Right forelimb (tissue), 1 donor: ENCODE measurements around the gene TMEM200B.
"Not testable (repeated sequence)": the region's sequence is repeated elsewhere in the genome, so short reads cannot be mapped to it uniquely, and the experiment has no call there.

Experiments used
- DNase-seq: peaks from one replicate; pipeline ENCODE4 v3.0.0-alpha.2; 2018

TMEM200B gene

DNA sequence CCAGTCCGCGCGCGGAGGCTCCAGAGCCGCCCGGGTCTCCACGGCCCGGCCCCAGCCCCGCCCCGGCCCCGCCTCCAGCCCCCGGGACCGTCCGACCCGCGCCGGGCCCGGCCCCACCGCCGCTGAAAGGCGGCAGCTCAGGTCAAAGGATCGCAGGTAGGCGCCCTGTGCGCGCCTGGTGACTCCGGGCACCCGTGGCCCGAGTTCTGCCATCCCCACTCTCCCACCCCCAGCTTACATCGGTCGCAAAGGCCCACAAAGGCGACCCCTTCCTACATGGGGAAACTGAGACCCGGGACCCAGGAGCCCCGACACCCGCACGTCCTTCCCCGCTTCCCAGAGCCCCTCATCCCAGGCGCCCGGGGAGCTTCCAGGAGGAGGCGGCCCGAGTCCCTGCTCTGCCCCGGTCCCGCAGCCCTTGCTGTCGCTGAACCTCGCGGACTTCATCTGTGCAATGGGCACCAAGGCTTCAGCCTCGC lies at the start of gene TMEM200B:
TSS of gene TMEM200B (minus strand) at position 17 of the 479 bp plus-strand sequence. CDS start 2,075 bp downstream, outside the sequence.
- DNase-seq, result no peak

DNA sequence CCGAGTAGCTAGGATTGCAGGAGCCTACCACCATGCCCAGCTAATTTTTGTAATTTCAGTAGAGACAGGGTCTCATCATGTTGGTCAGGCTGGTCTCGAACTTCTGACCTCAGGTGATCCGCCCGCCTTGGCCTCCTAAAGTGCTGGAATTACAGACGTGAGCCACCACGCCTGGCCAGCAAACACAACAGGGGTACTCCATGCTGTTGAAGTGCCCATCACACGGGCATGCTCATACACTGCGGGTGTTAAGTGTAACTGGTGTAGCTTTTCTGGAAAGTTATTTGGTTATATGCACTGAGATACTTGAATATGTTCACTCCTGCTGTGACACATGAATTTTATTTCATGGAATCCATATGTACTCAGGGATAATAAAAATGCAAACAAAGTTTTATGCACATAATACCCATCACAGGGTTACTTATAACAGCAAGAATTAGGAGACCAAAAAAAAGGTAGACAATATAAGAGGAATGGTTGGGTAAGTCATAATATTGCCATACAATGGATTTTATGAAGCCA lies 48.8 kb upstream of the TMEM200B start:
- no peak for DNase-seq

DNA sequence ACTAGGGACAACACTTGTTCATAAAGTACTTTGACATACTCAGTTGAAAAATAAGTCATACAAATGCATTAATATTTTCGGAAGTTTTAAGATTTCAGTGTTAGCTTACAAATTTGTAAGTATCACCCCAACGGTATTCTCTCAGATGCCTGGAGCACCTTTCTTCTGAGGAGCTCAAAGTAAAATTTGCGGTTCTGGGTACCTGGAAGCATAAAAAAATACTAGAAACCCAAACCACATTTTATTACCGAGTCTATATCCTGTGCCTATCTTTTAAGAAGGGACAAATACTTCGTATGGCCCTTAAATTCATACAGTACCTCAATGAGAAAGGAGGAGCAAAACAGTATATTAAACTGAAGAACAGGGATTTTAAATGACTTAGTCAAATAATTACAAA lies 47.8 kb upstream of the TMEM200B start:
- DNase-seq, result no peak

DNA sequence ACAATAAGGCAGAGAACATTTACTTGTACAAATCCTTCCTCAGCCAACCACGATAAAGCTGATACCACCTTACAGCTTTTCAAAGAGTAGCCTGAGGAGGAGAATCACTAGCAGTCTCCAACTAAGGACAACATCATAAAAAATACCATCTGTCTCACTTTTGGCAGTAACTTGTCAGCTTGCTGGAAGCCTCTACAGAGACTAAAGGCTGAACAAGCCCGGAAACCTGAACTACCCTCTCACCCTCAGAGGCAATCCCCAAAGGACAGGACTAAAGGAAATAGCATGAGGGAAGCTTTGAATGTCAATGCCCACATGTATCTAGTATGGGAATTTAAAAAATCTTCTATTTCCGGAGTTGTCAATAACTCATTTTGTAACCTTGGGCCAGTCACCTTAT lies 47.4 kb upstream of the TMEM200B start:
- DNase-seq, result no peak

DNA sequence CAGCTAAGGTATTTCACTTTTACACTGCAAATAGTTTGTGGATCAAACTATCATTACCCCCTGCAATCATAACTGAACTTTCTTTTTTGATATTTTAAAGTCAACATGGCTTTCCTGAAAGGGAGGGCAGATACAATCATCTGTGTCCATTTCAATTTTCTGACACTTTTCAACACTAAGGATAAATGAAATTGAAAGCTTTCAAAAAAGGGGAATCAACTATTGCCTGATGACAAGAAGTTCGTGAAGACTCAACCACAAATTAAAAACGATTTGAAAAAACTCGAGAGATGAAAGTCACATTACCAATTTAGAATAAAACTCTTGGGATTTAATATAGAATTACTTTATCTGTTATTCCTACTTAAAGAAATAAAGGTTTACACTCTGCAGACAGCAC lies 46.3 kb upstream of the TMEM200B start:
- DNase-seq, result no peak

DNA sequence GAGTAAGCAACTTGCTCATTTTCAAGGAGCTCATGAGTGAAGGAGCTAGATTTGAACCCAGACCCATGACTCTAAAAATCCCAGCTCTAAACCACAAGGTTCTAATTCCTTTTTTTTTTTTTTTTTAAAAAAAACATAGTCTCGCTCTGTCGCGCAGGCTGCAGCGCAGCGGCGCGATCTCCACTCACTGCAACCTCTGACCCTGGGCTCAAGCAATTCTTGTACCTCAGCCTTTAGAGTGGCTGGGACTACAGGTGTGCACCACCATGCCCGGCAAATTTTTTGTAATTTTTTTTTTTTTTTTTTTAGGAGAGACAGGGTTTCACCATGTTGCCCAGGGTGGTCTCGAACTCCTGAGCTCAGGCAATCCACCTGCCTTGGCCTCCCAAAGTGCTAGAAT lies 44.2 kb upstream of the TMEM200B start:
- no peak for DNase-seq

DNA sequence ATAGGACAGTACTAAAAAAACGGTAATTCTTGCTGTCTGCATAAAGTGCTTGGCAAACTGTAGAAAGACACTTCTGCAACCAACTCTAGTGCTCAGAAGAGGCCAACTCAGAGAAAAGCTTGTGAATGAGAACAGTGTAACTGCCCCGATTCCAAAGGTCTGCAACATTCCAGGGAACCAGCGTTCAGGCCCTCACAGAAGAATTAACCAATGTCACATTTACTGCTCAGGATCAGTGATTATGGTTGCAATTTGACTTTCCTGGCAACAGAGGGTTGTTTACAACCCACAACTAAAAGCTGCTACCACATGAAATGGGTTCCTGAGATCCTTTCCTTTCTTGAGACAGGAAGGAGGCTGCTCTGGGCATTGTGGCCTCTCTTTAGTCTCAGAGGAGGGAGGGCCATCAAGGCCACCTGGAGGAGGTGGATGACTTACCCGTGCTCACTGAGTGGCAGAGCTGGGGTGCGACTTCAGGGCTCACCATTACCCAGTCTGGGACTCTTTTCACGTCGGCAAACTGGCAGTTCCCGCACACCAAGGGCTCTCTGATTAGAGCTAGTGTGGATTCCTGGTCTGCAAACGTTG lies 42.7 kb upstream of the TMEM200B start:
- DNase-seq, result no peak

DNA sequence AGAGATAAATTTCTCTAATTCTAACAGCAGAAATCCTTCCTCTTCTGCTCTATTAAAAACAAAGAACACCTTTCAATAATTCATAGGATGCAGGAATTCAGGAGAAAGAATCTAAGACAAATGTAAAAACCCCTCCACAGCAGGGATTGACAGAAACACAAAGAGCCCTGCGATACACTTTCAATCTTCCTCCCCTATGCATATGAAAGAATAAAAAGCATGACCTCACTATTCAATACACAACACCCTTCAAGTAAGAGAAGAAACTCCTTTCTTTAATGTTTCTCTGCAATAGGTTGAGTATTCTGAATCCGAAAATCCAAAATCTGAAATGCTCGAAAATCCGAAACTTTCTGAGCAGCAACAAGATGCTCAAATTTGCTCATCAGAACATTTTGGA lies 40.9 kb upstream of the TMEM200B start:
- DNase-seq, result no peak

DNA sequence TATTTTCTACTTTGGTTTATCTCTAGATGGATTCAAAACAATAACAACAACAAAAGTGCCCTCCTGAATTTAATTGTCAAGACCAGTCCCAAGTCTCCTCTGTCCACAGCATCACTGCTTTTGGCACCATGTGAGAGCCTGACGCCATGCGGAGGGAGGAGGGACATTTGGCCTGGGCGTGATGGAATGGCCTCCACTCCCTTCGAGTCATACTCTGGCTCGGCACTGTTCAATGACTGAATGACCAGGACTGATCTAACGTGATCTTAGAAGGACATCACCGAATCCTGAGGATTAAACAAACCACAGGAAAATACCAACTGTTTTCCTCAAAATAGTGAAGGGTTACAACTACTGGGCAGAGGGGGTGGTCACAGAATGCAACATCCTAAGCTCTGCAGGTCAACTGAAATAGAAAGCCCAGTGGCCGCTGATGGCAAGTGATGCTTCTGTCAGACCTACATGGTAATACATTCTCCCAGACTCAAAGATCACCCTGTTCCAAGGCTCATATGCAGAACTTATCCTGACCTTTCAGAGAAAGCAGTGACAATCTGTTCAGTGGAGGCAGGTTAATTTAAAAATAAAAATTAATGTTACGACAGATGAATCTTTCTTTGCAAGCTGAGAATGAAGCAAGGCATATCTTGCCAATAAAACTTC lies 38.9 kb upstream of the TMEM200B start:
- DNase-seq, result no peak

DNA sequence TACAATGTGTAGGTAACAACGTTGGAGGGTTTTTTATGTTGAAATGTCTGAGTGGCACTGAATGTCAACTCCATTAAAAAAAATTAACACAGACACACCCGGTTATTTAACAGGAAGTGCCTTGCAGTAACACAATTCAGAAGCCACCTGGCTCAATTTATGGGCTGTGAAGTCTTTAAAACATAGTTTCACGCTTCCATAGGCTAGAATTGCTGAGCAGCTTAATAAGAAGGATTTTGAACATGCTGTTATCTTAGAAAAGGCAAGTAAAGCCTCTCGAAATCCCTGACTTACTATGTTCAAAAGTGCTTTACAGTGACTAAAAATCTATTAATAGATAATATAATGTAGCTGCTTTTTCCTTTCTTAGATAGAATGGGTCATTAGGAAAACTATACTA lies 38.3 kb upstream of the TMEM200B start:
- DNase-seq, result no peak

DNA sequence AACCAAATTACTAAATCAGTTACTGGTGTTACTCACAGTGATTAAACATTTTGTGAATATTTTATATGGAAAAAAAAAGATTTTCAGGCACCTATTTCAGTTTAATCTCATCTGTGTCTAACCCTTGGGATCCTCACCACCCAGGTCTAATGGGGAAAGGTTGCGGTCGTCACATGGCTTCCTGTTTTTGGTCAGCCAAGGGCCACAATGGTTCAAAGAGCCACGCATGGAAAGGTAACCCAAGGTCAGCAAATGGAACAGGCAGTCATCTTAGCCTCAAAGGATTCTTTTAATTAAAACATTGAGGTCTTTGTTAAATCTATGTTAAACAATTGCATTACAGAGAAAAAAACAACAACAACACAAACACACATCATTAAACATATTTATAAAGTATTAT lies 36.1 kb upstream of the TMEM200B start:
- no peak for DNase-seq

DNA sequence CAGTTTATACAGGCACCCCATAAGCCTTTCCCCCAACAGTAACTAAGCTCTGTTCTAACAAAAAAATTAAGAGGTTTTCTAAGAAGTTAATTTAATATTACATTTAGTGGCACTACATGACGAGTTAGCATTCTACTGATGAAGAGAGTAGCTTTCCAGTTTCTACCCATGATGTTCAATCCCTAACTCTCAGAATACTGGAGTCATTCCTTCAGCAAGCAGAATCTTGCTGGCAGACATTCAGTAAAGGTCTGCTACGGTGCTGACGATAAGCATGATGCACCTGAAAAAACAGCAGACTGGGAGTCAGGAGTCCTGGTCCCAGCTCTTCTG lies 33.5 kb upstream of the TMEM200B start:
- DNase-seq, result no peak

DNA sequence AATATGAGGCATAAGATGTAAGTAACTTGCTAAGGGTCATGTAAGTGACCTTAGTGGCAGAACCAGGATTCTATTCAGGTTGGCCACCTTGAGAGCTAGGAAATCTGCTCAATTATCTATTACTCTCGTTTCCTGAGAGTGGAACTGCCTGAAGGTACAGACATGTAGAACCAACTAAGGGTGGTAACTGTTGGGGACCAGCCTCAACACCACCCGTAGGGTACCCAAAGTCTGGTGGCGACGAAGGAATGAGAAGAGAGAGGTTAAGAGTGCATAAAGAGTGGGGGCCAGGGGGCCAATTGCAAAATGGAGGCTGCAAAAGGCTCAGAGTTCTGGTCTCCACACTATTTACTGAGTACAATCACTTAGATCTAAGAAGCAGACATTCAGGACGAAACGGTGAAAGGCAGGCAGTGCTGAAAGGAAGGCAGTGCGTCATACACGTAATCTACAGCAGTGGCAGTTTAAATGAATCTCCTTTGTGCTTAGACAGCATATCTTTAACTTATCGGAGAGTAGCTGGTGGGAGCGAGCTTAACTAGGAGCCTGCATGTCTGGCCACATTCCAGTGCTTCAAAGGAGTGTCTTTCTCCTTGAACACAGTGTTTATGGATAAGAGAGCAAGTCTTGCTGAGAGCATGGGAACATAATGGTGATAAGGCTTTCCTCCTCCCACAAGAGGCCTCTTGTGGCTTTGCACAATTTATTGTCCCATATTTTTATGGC lies 33.0 kb upstream of the TMEM200B start:
- DNase-seq, result no peak

DNA sequence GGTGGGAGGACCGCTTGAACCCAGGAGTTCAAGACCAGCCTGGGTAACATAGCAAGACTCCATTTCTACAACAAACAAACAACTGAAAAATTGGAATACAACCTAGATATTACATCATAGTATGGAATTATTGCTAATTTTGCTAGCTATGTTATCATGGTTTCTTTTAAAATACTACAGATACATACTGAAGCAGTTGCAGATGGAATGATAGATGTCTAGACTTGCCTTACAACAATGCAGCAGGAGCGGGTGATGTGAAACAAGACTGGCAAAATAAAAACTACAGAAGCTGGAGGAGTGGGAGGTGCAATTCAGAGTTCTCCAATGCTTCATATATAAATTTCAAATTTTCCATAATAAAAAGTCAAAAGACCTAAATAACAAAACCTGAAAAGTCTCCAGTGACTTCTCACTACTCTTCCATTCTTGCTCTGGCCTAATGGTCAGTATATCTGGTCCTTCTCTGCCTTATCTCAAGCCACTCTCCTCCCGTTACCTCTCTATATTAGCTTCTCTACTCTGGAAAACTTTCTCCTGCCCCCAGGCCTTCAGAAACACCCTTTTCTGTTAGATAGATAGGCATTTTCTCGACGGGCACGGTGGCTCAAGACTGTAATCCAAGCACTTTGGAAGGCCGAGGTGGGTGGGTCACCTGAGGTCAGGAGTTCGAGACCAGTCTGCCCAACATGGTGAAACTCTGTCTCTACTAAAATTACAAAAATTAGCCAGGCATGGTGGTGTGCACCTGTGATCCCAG lies 28.5 kb upstream of the TMEM200B start:
- DNase-seq, result no peak

DNA sequence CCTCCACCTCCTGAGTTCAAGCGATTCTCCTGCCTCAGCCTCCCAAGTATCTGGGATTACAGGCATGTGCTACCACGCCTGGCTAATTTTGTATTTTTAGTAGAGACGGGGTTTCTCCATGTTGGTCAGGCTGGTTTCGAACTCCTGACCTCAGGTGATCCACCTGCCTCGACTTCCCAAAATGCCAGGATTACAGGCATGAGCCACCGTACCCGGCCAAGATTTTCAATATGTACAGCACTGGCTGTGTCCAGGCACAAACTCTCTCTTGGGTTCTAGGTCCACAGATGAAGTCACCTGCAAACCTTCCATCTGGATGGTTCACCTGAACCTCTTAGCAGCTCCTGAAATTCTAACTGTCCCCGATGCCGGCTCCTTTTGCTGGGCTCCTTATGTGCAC lies 26.6 kb upstream of the TMEM200B start:
- DNase-seq, result not testable (repeated sequence)

DNA sequence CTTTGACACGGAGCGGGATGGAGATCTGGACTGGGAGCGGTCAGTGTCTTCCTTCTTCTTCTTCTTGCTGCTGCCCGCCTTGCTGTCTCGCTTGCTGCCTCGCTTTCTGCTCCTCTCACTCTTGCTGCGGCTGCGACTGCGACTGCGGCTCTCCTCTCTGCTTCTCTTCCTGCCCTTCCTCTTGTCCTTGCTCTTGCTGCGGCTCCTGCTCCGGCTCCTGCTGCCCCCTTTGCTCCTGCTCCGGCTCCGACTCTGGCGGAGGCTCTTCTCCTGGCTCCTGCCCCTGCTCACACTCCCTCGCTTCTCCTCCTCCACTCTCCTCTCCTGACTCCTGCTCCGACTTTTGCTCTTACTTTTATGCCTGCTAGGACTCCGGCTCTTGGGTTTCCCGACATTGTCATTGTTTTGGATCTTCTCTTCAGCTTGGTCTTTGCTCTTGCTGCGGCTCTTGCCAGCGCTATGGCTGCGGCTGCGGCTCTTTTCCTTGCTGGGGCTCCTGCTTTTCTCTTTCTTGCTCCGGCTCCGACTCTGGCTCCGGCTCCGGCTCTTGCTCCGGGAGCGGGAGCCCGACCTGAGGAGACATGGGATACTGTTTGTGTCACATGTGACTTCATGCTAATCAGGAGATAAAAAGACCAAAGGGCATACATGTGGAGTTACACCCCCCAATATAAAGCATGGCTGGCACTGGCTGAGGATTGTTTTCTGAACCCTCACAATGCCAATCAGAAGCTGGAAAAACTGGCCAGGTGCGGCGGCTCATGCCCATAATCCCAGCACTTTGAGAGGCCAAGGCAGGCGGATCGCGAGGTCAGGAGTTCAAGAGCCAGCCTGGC lies 25.2 kb upstream of the TMEM200B start:
- DNase-seq, result no peak

DNA sequence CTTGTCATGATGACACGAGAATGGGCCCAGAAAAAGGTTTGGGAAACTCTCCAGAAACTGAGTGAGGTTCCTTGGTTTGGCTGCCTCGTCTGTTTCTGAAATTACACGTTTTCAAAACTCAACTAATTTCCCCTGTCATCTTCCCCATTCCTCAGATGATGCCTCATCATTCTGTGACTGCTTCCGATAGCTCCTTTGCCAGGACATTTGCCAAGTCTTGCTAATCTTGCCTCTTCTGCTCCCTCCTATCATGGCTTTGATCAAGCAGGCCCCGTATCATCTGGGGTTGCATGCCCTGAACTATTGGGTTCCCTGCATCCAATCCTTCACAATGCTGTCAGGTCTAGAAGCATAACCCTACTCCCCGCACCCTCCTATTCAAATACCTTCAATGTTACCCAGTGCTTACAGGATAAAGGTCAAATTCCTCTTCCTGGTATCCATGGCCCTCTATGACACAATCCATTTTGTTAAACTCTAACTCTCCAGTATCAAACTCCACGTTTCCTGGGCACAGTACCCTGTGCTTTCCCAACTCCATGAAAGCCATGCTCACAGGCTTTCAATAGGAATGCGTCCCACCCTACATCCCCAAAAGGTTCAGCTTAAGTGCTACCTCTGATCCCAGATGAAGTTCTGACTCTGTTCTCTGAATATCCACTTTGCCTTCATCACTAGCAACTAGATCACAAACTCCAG lies 22.2 kb upstream of the TMEM200B start:
- DNase-seq, result no peak

DNA sequence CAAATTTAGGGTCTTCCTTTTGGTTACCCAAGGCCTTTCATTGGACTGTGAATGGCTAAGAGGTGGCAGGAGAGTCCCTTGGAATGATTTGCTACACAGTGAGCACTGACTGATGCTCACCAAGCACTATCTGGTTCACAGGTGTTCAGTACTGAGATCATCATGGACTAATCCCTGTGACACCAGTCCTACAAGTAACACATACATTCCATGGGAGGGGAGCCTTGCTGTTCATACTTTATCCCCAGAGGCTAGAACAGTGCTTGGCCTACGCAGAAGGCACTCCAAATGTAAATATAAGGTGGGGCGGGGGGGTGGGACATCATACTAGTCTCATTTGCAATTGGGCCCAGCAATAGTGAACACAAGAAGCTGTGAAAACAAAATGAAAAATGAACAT lies 20.5 kb upstream of the TMEM200B start:
- DNase-seq, result no peak

DNA sequence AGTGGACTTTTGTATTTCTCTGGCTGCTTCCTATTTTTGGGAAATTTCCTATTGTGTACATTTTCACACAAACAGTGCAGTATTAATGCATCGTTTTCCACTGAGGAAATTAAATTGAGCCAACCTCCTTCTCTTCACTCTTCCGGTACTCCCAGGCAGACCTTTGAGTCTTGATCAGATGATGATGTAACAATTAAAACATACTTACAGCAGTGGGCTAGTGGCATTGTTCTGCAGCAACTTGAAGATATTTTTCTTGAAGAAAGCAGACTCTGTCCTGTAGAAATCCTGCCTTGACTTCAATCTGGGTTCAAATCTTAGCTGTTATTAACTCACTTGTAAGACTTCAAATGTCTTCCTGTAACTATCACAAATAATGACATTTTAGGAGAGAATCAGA lies 19.0 kb upstream of the TMEM200B start:
- no peak for DNase-seq

DNA sequence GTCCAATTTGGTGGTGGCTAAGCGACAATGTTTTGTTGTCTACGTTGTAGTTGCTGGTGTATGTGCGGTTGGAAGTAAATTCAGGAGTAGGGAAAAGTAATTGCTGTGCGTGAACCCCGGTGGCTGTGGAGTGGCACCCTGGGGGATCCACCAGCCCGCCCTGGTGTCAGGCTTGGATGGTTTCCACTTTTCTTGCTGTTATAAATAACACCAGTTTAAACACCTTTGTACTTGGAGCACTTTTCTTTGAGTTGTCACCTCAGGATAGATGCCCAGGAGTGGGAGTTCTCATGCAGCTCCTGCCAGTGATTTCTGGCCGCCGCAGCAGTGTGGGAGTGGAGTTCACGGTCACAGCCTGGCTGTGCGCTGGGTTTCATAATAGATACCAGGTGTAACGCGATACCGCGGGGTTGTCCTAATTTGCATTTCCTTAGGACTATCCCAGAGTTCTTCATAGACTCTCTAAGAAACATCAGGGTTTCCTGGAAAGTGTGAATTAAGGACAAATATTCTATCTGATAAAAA lies 12.8 kb upstream of the TMEM200B start:
- peak; percentile 53 for DNase-seq

DNA sequence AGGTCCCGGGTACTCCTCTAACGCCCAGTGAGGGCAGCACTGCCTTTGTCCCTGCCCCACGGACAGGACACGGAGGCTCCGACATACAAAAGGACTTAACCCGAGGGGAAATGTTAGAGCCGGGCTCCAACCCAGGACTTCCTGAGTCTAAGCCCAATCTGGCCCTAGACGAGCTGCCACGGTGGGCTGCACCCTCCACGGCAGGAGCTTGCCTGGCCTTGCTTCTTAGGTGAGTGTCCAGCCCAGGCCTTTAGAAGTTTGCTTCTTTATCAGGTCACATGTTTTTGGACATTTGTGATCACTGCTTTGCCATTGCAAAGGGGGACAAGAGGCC lies 11.0 kb upstream of the TMEM200B start:
- no peak for DNase-seq
